Liver (tissue), 9 donors: ENCODE data around the gene CLK3. TPM values are rescaled to one million over a fixed set of nuclear protein-coding genes. Genes with fewer than 3 reads are reported as not detected.

Source experiments
- DNase-seq: peaks from one replicate; pipeline ENCODE4 v3.0.0-alpha.2; 2017; ENCODE audit warnings: low spot score
- H3K27ac ChIP-seq, 2 donors: one replicate each; pipeline ENCODE4 v1.7.0; 2013; ENCODE audit warnings: inconsistent platforms in 2 of 2, low read length in 2 of 2, control low read depth in 1 of 2, low read depth in 1 of 2, mild to moderate bottlenecking in 1 of 2
- H3K27me3 ChIP-seq, 4 donors: one replicate each; pipeline versions ENCODE4 v1.6.1 to v1.7.0; 2013; ENCODE audit warnings: low read length in 3 of 4, inconsistent platforms in 1 of 4, mild to moderate bottlenecking in 1 of 4, moderate library complexity in 1 of 4; ENCODE audit not compliant: control insufficient read depth in 4 of 4, insufficient read depth in 4 of 4
- H3K36me3 ChIP-seq, 4 donors: one replicate each; pipeline versions ENCODE4 v1.6.1 to v1.7.0; 2013; ENCODE audit warnings: low read length in 3 of 4, mild to moderate bottlenecking in 3 of 4, low read depth in 1 of 4, moderate library complexity in 1 of 4; ENCODE audit not compliant: control insufficient read depth in 4 of 4, insufficient read depth in 3 of 4
- H3K4me1 ChIP-seq, 4 donors: one replicate each; pipeline versions ENCODE4 v1.6.1 to v1.7.0; 2013; ENCODE audit warnings: low read length in 3 of 4, mild to moderate bottlenecking in 3 of 4, moderate library complexity in 1 of 4; ENCODE audit not compliant: control insufficient read depth in 4 of 4, insufficient read depth in 4 of 4
- H3K4me3 ChIP-seq, 3 donors: one replicate each; pipeline versions ENCODE4 v1.6.1 to v1.7.0; 2013; ENCODE audit warnings: low read length in 3 of 3, control low read depth in 1 of 3, low read depth in 1 of 3, mild to moderate bottlenecking in 1 of 3
- H3K9ac ChIP-seq, 2 donors: one replicate each; pipeline ENCODE4 v1.7.0; 2013; ENCODE audit warnings: low read length in 2 of 2, mild to moderate bottlenecking in 2 of 2, moderate library complexity in 2 of 2, control low read depth in 1 of 2, low read depth in 1 of 2
- H3K9me3 ChIP-seq, 4 donors: one replicate each; pipeline versions ENCODE4 v1.6.1 to v1.7.0; 2013; ENCODE audit warnings: low read length in 3 of 4; ENCODE audit not compliant: control insufficient read depth in 4 of 4
- ATF3 ChIP-seq: IDR thresholded peaks from 2 replicates; pipeline ENCODE4 v1.6.1; 2016; ENCODE audit warnings: antibody characterized with exemption
- EGR1 ChIP-seq, 2 donors: IDR thresholded peaks; 2 replicates each; pipeline ENCODE4 v1.6.1; 2016 to 2018; ENCODE audit warnings: antibody characterized with exemption in 2 of 2, low read depth in 2 of 2
- FOXA1 ChIP-seq: IDR thresholded peaks from 2 replicates; pipeline ENCODE4 v1.6.1; 2016; ENCODE audit warnings: antibody characterized with exemption
- FOXA2 ChIP-seq: IDR thresholded peaks from 2 replicates; pipeline ENCODE4 v1.6.1; 2016; ENCODE audit warnings: antibody characterized with exemption
- GABPA ChIP-seq, 2 donors: IDR thresholded peaks in 1 of 2; conservative IDR thresholded peaks in 1 of 2; 2 replicates each; pipeline ENCODE4 v1.6.1; 2016; ENCODE audit warnings: antibody characterized with exemption in 2 of 2, mild to moderate bottlenecking in 1 of 2, moderate library complexity in 1 of 2
- HNF4A ChIP-seq, 2 donors: conservative IDR thresholded peaks; 2 replicates each; pipeline ENCODE4 v1.6.1; 2016; ENCODE audit warnings: antibody characterized with exemption in 2 of 2, mild to moderate bottlenecking in 2 of 2
- HNF4G ChIP-seq: IDR thresholded peaks from 2 replicates; pipeline ENCODE4 v1.6.1; 2016; ENCODE audit warnings: antibody characterized with exemption
- JUND ChIP-seq, 2 donors: IDR thresholded peaks; 2 replicates each; pipeline ENCODE4 v1.6.1; 2016; ENCODE audit warnings: antibody characterized with exemption in 2 of 2
- MAX ChIP-seq: IDR thresholded peaks from 2 replicates; pipeline ENCODE4 v1.6.1; 2016; ENCODE audit warnings: antibody characterized with exemption
- NR2F2 ChIP-seq: IDR thresholded peaks from 2 replicates; pipeline ENCODE4 v1.6.1; 2016; ENCODE audit warnings: antibody characterized with exemption
- RAD21 ChIP-seq, 2 donors: IDR thresholded peaks; 2 replicates each; pipeline ENCODE4 v1.6.1; 2016; ENCODE audit warnings: antibody characterized with exemption in 2 of 2, mild to moderate bottlenecking in 2 of 2
- RXRA ChIP-seq, 2 donors: IDR thresholded peaks; 2 replicates each; pipeline ENCODE4 v1.6.1; 2017 to 2018; ENCODE audit warnings: antibody characterized with exemption in 2 of 2, mild to moderate bottlenecking in 1 of 2
- SP1 ChIP-seq: IDR thresholded peaks from 2 replicates; pipeline ENCODE4 v1.6.1; 2018; ENCODE audit warnings: antibody characterized with exemption, mild to moderate bottlenecking
- TAF1 ChIP-seq: conservative IDR thresholded peaks from 2 replicates; pipeline ENCODE4 v1.6.1; 2016; ENCODE audit warnings: antibody characterized with exemption, mild to moderate bottlenecking
- YY1 ChIP-seq: IDR thresholded peaks from 2 replicates; pipeline ENCODE4 v1.6.1; 2016; ENCODE audit warnings: antibody characterized with exemption, mild to moderate bottlenecking
- ZBTB33 ChIP-seq: IDR thresholded peaks from 2 replicates; pipeline ENCODE4 v1.6.1; 2016; ENCODE audit warnings: antibody characterized with exemption
- WGBS: extraction: QIAGEN DNeasy Blood & Tissue Kit; methylation state at CpG from one replicate; pipeline ENCODE4 v1.1.7; 2013; 5-methylcytosine and 5-hydroxymethylcytosine counted together
- polyA plus RNA-seq, 2 donors: library from polyadenylated mRNA; stranded (reverse) in 1 of 2; unstranded in 1 of 2; fragments of 200-250 nt in 1 of 2; fragments of >200 nt in 1 of 2; fragmentation: Nextera tagmentation in 1 of 2; extraction: Ambion mirVana in 1 of 2; gene quantifications; one replicate each; pipeline versions ENCODE4 v1.2.1 to v1.2.3, GENCODE V29; 2013 to 2015
- total RNA-seq, 2 donors: library from RNA; depleted of rRNA; stranded (reverse); fragments of >200 nt; gene quantifications; one replicate each; pipeline ENCODE4 v1.2.3, GENCODE V29; 2014
- TF ChIP-seq, protein P1 (sequence below): fragments of 150-350 bp; IDR thresholded peaks from 2 replicates; pipeline ENCODE4 v1.5.1; 2017; ENCODE audit warnings: improper control_type of control experiment, low read depth, low read length; ENCODE audit not compliant: missing input control
- TF ChIP-seq, protein P2 (sequence below): IDR thresholded peaks from 2 replicates; pipeline ENCODE4 v1.6.1; 2016; ENCODE audit warnings: antibody characterized with exemption, mild to moderate bottlenecking
- donor health status: healthy.
- donor health status: healthy.
- donor health status: healthy.
- donor health status: healthy.
- donor health status: healthy.

Gene CLK3
- total and polyA plus RNA-seq, 4 donors = 20.1 to 66.8 (median 28.4) TPM

DNA sequence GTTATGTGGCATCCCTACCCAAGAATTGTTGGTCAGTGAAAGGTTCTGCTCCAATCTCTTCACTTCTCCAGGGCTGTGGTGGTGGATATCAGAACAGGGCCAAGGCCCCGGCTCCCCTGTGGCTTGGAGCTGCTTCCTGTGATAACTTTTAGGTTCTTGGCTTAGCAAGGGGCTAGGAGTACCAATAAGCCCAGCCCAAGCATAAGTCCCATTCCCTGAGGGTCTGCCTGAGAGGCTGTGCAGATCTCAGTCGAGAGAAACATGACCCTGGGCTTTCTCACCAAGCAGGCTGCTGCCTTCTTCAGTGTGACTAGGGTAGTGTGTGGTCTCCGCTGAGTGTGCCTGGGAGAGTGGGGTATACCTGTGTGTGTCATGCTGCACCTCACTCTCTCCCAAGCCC lies 7.1 kb downstream of the CLK3 start:
- TF ChIP-seq ZBTB33 (no peak), TAF1 (no peak), JUND (IDR thresholded peaks at IDR 0.05) (no peak), EGR1 (IDR thresholded peaks at IDR 0.05; ENCODE audit: low read depth in 2 of 2) (no peak), RXRA (IDR thresholded peaks at IDR 0.05) (no peak), HNF4G (no peak), FOXA2 (no peak), SP1 (no peak), YY1 (no peak), HNF4A (conservative IDR thresholded peaks at IDR 0.05) (no peak), NR2F2 (no peak), MAX (no peak)
- TF ChIP-seq, protein P1, sequence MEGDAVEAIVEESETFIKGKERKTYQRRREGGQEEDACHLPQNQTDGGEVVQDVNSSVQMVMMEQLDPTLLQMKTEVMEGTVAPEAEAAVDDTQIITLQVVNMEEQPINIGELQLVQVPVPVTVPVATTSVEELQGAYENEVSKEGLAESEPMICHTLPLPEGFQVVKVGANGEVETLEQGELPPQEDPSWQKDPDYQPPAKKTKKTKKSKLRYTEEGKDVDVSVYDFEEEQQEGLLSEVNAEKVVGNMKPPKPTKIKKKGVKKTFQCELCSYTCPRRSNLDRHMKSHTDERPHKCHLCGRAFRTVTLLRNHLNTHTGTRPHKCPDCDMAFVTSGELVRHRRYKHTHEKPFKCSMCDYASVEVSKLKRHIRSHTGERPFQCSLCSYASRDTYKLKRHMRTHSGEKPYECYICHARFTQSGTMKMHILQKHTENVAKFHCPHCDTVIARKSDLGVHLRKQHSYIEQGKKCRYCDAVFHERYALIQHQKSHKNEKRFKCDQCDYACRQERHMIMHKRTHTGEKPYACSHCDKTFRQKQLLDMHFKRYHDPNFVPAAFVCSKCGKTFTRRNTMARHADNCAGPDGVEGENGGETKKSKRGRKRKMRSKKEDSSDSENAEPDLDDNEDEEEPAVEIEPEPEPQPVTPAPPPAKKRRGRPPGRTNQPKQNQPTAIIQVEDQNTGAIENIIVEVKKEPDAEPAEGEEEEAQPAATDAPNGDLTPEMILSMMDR = no peak
- TF ChIP-seq, protein P2, sequence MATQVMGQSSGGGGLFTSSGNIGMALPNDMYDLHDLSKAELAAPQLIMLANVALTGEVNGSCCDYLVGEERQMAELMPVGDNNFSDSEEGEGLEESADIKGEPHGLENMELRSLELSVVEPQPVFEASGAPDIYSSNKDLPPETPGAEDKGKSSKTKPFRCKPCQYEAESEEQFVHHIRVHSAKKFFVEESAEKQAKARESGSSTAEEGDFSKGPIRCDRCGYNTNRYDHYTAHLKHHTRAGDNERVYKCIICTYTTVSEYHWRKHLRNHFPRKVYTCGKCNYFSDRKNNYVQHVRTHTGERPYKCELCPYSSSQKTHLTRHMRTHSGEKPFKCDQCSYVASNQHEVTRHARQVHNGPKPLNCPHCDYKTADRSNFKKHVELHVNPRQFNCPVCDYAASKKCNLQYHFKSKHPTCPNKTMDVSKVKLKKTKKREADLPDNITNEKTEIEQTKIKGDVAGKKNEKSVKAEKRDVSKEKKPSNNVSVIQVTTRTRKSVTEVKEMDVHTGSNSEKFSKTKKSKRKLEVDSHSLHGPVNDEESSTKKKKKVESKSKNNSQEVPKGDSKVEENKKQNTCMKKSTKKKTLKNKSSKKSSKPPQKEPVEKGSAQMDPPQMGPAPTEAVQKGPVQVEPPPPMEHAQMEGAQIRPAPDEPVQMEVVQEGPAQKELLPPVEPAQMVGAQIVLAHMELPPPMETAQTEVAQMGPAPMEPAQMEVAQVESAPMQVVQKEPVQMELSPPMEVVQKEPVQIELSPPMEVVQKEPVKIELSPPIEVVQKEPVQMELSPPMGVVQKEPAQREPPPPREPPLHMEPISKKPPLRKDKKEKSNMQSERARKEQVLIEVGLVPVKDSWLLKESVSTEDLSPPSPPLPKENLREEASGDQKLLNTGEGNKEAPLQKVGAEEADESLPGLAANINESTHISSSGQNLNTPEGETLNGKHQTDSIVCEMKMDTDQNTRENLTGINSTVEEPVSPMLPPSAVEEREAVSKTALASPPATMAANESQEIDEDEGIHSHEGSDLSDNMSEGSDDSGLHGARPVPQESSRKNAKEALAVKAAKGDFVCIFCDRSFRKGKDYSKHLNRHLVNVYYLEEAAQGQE = no peak
- Histone ChIP-seq H3K9ac (no peak overlapping the region), H3K4me3 (no peak overlapping the region), H3K27me3 (no peaks in the 10 kb centered on the region), H3K27ac (no peak overlapping the region), H3K9me3 (no peaks in the 10 kb centered on the region), H3K4me1 (peaks cover 5 to 31% (median 25%) of the 10 kb centered on the region in 4 donors), H3K36me3 (peaks cover 38 to 83% (median 68%) of the 10 kb centered on the region in 4 donors)
- WGBS = 93% methylated on average over 3 of the region's 3 CpGs
- DNase-seq = no peak

DNA sequence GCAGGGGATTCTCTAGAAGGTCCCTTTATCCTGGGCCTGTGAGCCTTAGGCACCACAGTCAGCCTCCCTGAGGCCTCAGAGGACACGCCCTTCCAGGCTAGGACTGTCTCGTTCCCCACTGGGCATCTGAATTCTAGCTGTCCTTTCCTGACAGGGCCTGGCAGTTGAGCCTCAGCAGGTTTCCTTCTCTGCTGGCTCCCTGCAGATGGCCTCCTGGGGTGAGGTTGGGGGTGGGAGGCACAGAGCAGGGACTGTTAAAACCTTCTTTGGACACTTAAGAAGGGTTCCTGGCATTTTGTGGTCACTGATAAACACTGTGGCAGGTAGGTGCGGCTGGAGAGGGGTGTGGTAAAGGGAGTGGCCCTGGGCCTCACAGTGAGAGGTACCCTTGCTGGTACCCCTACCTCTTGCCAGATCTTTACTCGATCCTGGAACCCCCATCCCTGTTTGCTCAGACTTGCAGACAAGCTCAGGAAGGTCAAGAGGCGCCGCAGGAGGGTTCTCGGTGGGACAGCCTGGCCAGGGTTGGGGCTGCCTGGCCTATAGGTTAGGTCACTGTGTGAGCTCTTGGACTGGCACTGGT lies 8.5 kb downstream of the CLK3 start:
- Histone ChIP-seq H3K36me3 (peaks cover 44 to 95% (median 81%) of the 10 kb centered on the region in 4 donors), H3K27me3 (no peaks in the 10 kb centered on the region), H3K27ac (no peak overlapping the region), H3K9ac (no peak overlapping the region), H3K9me3 (no peaks in the 10 kb centered on the region), H3K4me3 (no peak overlapping the region), H3K4me1 (peaks cover 0 to 20% (median 15%) of the 10 kb centered on the region in 4 donors)
- no peak for TF ChIP-seq JUND (IDR thresholded peaks at IDR 0.05)
- TF ChIP-seq, protein P2 = no peak
- TF ChIP-seq HNF4G = no peak
- no peak for TF ChIP-seq TAF1
- TF ChIP-seq ZBTB33 = no peak
- TF ChIP-seq GABPA (IDR thresholded peaks at IDR 0.05 in 1 of 2, conservative IDR thresholded peaks at IDR 0.05 in 1 of 2) = no peak
- TF ChIP-seq SP1 = no peak
- no peak for TF ChIP-seq RAD21 (IDR thresholded peaks at IDR 0.05)
- no peak for TF ChIP-seq EGR1 (IDR thresholded peaks at IDR 0.05; ENCODE audit: low read depth in 2 of 2)
- no peak for TF ChIP-seq FOXA1
- no peak for TF ChIP-seq ATF3
- TF ChIP-seq RXRA (IDR thresholded peaks at IDR 0.05) = no peak
- TF ChIP-seq FOXA2 = no peak
- no peak for DNase-seq
- WGBS = 90% methylated on average over 7 of the region's 7 CpGs
